LNCaP clone FGC (cell line): ENCODE results near the gene XKR8.

ENCODE experiments used
- DNase-seq: peaks from one replicate; pipeline ENCODE4 v3.0.0-alpha.2; 2011; ENCODE audit warnings: low read depth
- H3K4me3 ChIP-seq: 2 replicates; pipeline ENCODE4 v1.5.1; 2011; ENCODE audit warnings: mild to moderate bottlenecking, low read depth, low read length, control low read depth
- TF ChIP-seq, protein P1 (sequence below): IDR thresholded peaks from 2 replicates; pipeline ENCODE4 v1.5.1; 2012; ENCODE audit warnings: mild to moderate bottlenecking; ENCODE audit not compliant: control insufficient read depth, insufficient read depth; ENCODE audit errors: extremely low read depth

Gene XKR8

GRCh38 chr1:27940870-27941560, 18.8 kb upstream of the XKR8 start:
- TF ChIP-seq, protein P1, sequence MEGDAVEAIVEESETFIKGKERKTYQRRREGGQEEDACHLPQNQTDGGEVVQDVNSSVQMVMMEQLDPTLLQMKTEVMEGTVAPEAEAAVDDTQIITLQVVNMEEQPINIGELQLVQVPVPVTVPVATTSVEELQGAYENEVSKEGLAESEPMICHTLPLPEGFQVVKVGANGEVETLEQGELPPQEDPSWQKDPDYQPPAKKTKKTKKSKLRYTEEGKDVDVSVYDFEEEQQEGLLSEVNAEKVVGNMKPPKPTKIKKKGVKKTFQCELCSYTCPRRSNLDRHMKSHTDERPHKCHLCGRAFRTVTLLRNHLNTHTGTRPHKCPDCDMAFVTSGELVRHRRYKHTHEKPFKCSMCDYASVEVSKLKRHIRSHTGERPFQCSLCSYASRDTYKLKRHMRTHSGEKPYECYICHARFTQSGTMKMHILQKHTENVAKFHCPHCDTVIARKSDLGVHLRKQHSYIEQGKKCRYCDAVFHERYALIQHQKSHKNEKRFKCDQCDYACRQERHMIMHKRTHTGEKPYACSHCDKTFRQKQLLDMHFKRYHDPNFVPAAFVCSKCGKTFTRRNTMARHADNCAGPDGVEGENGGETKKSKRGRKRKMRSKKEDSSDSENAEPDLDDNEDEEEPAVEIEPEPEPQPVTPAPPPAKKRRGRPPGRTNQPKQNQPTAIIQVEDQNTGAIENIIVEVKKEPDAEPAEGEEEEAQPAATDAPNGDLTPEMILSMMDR = no peak
- no peak for DNase-seq
- H3K4me3 ChIP-seq = no peak overlapping the region

DNA sequence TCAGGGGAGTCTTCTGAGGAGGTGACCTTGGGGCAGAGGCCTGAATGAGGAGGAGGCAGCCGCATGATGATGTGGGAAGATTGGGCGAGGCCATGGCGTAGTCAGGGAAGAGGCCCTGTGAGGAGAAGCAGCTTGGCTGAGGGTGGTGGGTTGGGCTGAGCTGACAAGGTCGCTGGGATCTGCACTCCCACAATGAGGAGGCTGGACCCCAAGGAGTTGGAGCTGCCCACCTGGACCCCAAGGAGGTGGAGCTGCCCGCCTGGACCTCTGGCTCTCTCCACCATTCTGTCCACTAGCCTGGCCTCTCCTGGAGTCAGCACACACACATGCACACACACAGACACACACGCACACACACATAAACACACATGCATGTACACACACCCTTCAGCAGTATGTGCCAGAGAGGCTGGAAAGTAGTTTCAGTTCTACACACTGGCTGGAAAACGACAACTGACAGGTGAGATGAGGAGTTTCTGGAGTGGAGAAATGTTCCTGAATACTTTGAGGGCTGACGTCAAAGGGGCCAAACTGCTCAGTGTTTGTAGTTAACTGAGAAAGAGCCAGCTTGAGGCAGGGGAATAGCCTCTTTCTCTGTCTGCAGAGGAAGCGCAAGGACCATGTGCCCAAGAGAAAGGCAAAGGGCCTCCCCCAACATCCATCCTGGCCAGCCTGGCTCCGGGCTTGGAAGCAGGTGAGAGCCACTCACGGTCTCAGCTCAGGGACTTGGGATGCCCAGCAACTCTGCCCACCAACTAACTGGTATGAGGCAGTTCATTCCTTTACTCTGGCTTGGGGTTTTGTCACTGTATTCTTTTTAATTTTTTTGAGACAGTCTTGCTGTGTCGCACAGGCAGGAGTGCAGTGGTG, 17.9 kb upstream of the XKR8 start:
- no peak overlapping the region for H3K4me3 ChIP-seq
- no peak for DNase-seq
- TF ChIP-seq, protein P1 = no peak

GRCh38 chr1:27945020-27945419, 14.8 kb upstream of the XKR8 start:
- H3K4me3 ChIP-seq = no peak overlapping the region
- TF ChIP-seq, protein P1 = no peak
- no peak for DNase-seq

- no peak for DNase-seq
- H3K4me3 ChIP-seq = no peak overlapping the region
- TF ChIP-seq, protein P1 = no peak
Measured at GRCh38 chr1:27949027-27949426, 10.7 kb upstream of the XKR8 start.

DNA sequence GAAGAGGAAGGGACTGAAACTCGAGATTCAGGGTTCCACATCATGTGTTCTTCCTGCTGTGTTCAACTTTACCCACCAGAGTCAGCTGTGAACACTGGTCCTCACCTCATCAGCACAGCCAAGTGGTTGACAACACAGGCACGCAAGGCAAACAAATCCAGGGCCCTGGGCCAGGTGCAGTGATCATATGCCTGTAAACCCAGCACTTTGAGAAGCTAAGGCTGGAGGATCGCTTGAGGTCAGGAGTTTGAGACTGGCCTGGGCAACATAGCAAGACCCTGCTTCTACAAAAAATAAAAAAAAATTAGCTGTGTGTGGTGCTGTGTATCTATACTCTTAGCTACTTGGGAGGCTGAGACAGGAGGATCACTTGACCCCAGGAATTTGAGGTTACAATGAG, 8.4 kb upstream of the XKR8 start:
- TF ChIP-seq, protein P1 = no peak
- no peak for DNase-seq

DNA sequence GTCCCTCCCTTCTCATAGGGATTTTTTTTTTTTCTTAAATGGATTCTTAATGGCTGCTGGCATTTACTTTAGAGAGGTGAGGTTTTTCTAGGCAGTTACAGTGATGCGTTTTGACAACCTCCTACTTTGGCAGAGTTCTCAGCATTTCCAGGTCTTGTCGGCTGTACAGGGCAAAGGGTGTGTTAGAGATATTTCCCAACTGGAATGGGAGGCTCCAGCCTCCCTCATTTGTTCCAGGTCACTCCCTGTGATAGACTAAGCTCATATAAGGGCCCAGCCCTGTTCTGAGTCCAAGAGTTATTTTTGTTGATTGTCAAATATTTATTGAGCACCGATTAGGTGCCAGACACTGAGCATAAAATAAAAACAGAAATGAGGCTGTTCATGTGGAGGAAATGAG, 7.6 kb upstream of the XKR8 start:
- H3K4me3 ChIP-seq = no peak overlapping the region
- TF ChIP-seq, protein P1 = no peak

More for the DNA sequence above, 8.4 kb upstream of the XKR8 start:
- H3K4me3 ChIP-seq = no peak overlapping the region

GRCh38 chr1:27954186-27954585, 5.6 kb upstream of the XKR8 start:
- no peak for DNase-seq
- TF ChIP-seq, protein P1 = no peak
- H3K4me3 ChIP-seq = no peak overlapping the region

More for the DNA sequence above, 7.6 kb upstream of the XKR8 start:
- no peak for DNase-seq
